ENCODE measurements around the gene LIPA.

Gene LIPA

GRCh38 chr10:89207181-89207800 lies 44.3 kb downstream of the LIPA start, which contains the start of gene CH25H:
Gene CH25H (minus strand): TSS chr10:89207317. CDS start chr10:89207292, 25 bp downstream.
- peak; percentile 62 for DNase-seq (ENCODE audit: low spot score)
- POLR2A ChIA-PET (ENCODE audit: low non-redundant PET), result no interaction called here
- CTCF ChIA-PET, result interaction anchor here (1.1 to 2.7 kb wide), 4 partner anchors 10 to 273 kb away, joined by 3 to 20 read pairs (median 5); no protein-coding TSS in a partner anchor
- H3K27ac ChIP-seq, result no peak within 1 kb of the TSS
- no peak for TF ChIP-seq CTCF (conservative IDR thresholded peaks at IDR 0.05; ENCODE audit: low read depth)

GRCh38 chr10:89206402-89207180 lies 45.0 kb downstream of the LIPA start:
- POLR2A ChIA-PET (ENCODE audit: low non-redundant PET), result no interaction called here
- CTCF ChIA-PET, result interaction anchor here (1.1 to 2.7 kb wide), 3 partner anchors 11 to 272 kb away, joined by 3 to 20 read pairs (median 6); no protein-coding TSS in a partner anchor
- no peak overlapping the region for H3K27ac ChIP-seq
- no peak for DNase-seq (ENCODE audit: low spot score)
- no peak for TF ChIP-seq CTCF (conservative IDR thresholded peaks at IDR 0.05; ENCODE audit: low read depth)

GRCh38 chr10:89204621-89205185 lies 46.9 kb downstream of the LIPA start:
- H3K27ac ChIP-seq, result no peak overlapping the region
- TF ChIP-seq CTCF (conservative IDR thresholded peaks at IDR 0.05; ENCODE audit: low read depth), result no peak
- no peak for DNase-seq (ENCODE audit: low spot score)
- ChIA-PET CTCF (interaction anchor here (0.6 to 1.5 kb wide), 3 partner anchors 8 to 214 kb away, joined by 3 to 8 read pairs (median 5); partner anchors contain the start of gene FAS), POLR2A (ENCODE audit: low non-redundant PET) (no interaction called here)

- CTCF ChIA-PET, result interaction anchor here (1.5 kb wide), 1 partner anchor 174 kb away, joined by 5 read pairs; no protein-coding TSS in a partner anchor
- no peak for DNase-seq (ENCODE audit: low spot score)
These were observed 48.3 kb downstream of the LIPA start for GRCh38 chr10:89203237-89203636.

GRCh38 chr10:89202033-89202425 lies 49.5 kb downstream of the LIPA start:
- POLR2A ChIA-PET (ENCODE audit: low non-redundant PET), result no interaction called here
- H3K27ac ChIP-seq, result no peak overlapping the region
- no peak for DNase-seq (ENCODE audit: low spot score)
- TF ChIP-seq CTCF (conservative IDR thresholded peaks at IDR 0.05; ENCODE audit: low read depth), result no peak
- CTCF ChIA-PET, result interaction anchor here (0.6 to 0.9 kb wide), 2 partner anchors 47 to 172 kb away, joined by 3 to 5 read pairs; no protein-coding TSS in a partner anchor

More at GRCh38 chr10:89203237-89203636, 48.3 kb downstream of the LIPA start:
- H3K27ac ChIP-seq, result no peak overlapping the region
- POLR2A ChIA-PET (ENCODE audit: low non-redundant PET), result no interaction called here
- no peak for TF ChIP-seq CTCF (conservative IDR thresholded peaks at IDR 0.05; ENCODE audit: low read depth)

GRCh38 chr10:89201345-89202032 lies 50.1 kb downstream of the LIPA start:
- CTCF ChIA-PET, result interaction anchor here (0.6 to 0.9 kb wide), 2 partner anchors 48 to 172 kb away, joined by 3 to 5 read pairs; no protein-coding TSS in a partner anchor
- no peak for TF ChIP-seq CTCF (conservative IDR thresholded peaks at IDR 0.05; ENCODE audit: low read depth)
- POLR2A ChIA-PET (ENCODE audit: low non-redundant PET), result no interaction called here
- no peak for DNase-seq (ENCODE audit: low spot score)
- no peak overlapping the region for H3K27ac ChIP-seq

Measured in RWPE1 (cell line).